HCT116 (cell line): ENCODE measurements around the gene SP140L.

ENCODE experiments used
- POLR2A ChIP-seq: IDR thresholded peaks from 2 replicates; pipeline ENCODE4 v1.7.0; 2011; ENCODE audit warnings: borderline replicate concordance; ENCODE audit not compliant: insufficient read depth, insufficient read length; ENCODE audit errors: extremely low read depth
- RAD21 ChIP-seq: IDR thresholded peaks from 2 replicates; pipeline ENCODE4 v1.6.1; 2012; ENCODE audit warnings: low read depth, mild to moderate bottlenecking
- TF ChIP-seq, protein P1 (sequence below), 3 experiments: fragments of 200-600 bp in 1 of 3; sonication (generic) in 1 of 3; IDR thresholded peaks in 2 of 3; conservative IDR thresholded peaks in 1 of 3; 2 replicates each; pipeline ENCODE4 v1.5.1; 2012 to 2017; ENCODE audit warnings: low read depth in 2 of 3, low read length in 2 of 3, antibody characterized with exemption in 1 of 3, borderline replicate concordance in 1 of 3, control low read depth in 1 of 3, mild to moderate bottlenecking in 1 of 3, mixed read lengths in 1 of 3, mixed run types in 1 of 3, moderate library complexity in 1 of 3; ENCODE audit not compliant: insufficient read depth in 1 of 3

DNA sequence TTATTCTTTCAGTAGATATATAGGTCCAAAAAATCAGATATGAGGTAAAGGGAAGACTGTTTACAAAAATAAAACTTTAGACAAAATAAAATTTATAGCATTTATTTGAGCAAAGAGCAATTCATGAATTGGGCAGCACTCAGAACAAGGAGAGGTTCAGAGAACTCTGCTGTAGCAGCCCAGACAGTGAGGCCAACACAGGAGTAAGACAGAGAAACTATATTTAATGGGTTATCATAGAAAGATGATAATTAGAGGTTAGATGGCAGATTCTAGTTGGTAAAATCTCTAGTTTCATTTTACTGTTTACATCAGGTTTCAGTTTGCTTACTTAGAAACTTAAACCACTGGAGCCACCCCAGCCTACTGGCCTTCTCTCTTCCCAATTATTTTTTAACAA, 30.1 kb upstream of the SP140L start:
- TF ChIP-seq POLR2A (no peak), RAD21 (no peak)
- TF ChIP-seq, protein P1, sequence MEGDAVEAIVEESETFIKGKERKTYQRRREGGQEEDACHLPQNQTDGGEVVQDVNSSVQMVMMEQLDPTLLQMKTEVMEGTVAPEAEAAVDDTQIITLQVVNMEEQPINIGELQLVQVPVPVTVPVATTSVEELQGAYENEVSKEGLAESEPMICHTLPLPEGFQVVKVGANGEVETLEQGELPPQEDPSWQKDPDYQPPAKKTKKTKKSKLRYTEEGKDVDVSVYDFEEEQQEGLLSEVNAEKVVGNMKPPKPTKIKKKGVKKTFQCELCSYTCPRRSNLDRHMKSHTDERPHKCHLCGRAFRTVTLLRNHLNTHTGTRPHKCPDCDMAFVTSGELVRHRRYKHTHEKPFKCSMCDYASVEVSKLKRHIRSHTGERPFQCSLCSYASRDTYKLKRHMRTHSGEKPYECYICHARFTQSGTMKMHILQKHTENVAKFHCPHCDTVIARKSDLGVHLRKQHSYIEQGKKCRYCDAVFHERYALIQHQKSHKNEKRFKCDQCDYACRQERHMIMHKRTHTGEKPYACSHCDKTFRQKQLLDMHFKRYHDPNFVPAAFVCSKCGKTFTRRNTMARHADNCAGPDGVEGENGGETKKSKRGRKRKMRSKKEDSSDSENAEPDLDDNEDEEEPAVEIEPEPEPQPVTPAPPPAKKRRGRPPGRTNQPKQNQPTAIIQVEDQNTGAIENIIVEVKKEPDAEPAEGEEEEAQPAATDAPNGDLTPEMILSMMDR (IDR thresholded peaks at IDR 0.05 in 2 of 3, conservative IDR thresholded peaks at IDR 0.05 in 1 of 3; ENCODE audit: borderline replicate concordance in 1 of 3, insufficient read depth in 1 of 3, low read depth in 2 of 3, low read length in 2 of 3) = no peak
